NCI-H526 treated with DMSO at 0.1 percent for 48 hours (cell line): ENCODE results near the gene SCUBE1.

Experiments used
- DNase-seq: peaks from one replicate; lab custom pipeline; 2025; lab: John Stamatoyannopoulos, UW

SCUBE1 gene

DNA sequence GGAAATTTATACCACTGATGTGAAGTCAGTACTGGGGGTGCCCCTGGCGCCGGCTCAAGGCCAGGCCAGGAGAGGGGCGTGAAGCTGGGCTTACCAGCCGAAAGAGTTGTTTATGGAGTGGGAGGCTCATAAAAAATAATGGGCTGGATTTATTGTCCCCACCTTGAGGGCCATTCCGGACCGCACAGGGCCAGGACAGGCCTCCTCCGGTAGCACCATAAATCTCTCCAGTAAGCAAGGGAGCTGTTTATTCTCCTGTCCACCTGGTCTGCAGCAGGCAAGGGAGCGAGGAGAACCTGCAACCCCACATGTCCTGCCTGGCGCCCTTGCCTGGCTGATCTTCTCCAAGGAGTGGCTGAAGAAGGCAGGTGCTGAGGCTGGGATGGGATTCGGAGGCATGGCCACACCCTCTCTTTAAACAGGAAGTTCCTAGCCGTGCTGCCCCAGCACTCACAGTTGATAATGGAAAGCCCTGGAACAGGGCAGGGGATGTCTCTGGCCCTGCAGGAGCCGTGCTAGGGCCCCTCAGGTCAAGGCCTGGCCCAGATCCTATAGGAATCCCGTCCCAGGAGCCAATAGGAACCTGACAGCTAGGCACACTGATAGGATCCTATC lies 65.1 kb downstream of the SCUBE1 start:
- no peak for DNase-seq

DNA sequence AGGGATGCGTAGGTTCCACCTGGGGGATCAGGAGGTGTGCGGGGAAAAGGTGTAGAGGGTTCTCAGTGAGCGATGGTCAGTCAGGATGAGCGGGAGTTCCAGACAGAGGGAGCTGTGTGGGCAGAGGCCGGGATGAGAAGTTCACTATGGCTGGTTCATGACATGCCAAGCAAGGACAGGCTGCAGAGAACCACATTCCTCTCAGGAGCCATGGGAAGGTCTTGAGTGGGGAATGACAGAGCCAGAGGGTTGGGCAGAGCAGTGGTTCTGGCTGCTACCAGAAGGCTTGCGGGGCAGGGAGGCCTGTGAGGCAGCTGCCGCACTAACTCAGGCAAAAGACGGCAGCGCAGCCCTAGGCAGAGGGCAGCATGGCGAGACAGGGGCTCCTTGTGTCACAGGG lies 66.1 kb downstream of the SCUBE1 start:
- no peak for DNase-seq

GRCh38 chr22:43276321-43276720 lies 66.9 kb downstream of the SCUBE1 start:
- DNase-seq: no peak

DNA sequence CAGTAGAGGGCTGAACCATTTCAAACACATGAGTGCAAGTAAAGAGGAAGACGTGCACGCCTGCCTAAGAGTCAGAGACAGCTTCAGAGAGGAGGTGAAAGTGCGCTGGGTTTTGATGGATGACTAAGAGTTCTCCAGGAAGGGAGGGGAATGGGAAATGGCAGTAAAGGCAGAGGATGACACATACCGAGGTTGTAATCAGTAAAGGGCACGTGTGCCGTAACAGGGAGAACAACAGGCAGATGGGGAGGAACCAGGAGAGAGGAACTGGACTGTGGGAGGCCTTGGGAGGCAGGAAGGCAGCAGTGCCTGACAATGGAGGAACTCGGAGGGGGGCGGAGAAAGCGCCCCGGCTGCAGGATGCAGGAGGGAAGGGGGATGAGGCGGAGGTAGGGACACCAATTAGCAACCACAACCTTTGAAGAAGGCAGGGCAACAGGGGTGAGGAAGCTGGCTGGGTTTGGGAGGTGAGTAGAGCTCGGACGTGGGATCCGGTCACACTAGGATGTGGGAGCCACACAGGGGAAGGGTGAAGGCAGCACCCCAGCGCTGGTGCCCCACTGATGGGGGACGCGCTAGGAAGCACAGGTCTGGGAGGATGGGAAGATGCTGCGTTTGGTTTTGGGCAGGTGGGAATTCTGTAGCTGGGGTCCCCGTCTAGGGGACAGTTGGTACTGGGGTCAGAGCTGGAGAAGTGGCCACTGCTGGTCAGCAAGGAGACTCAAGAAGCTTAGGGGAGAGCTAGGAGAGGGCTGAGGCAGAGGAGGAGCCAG lies 67.4 kb downstream of the SCUBE1 start:
- DNase-seq: no peak

DNA sequence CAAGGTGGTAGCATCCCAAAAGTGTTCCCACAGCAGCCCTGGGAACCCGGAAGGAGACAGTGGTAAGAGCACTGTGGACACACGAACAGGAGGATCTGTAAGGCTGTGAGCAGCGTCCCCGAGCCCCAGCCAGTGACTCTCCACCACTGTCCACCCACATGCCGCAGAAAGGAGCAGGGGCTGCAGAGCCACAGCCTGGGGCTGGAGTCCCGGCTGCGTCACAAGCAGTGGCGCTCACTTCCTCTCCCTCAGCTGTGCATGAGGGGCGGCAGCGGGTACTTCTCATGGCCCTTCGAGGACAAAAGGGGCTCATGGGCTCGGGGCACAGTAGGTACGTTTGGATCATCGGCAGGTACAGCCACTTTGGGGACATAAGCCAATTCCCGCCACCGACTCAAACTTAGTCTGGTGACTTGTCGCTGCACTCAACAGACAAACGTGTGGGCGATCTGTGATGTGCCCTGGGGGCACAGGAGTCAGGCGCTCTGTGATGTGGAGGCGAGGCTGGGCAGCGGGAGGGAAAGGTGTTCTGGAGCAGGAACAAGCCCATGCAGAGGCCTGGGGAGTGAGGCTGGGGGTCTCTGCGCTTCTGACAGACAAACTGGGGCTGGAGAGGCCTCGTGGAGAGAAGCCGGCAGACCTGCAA lies 68.5 kb downstream of the SCUBE1 start:
- DNase-seq: no peak

DNA sequence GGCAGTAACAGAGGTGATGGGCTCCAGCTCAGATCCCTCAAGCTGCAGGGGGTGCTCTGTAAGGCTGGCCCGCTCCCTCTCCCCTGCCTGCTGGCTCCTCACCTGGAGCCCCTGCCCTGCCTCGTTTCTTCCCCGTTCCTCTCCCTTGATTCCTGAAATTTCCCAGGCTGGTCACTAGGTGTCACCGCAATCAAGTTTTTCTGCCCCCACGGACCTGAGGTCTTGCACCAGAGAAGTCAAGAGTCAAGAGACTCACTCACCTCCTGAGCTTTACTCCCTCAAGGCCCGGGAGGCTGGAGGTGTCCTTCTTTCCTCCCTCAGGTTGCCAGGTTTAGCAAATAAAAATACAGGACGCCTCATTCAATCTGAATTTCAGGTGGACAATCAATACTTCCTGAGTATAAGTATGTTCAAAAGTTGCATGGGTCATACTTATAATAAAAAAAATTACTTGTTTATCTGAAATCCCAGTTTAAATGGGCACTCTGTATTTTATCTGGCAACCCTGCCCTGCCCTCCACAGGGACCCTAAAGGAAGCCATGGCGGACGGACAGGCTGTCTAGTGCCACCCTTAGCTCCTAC lies 69.2 kb downstream of the SCUBE1 start:
- DNase-seq: peak; percentile 7

DNA sequence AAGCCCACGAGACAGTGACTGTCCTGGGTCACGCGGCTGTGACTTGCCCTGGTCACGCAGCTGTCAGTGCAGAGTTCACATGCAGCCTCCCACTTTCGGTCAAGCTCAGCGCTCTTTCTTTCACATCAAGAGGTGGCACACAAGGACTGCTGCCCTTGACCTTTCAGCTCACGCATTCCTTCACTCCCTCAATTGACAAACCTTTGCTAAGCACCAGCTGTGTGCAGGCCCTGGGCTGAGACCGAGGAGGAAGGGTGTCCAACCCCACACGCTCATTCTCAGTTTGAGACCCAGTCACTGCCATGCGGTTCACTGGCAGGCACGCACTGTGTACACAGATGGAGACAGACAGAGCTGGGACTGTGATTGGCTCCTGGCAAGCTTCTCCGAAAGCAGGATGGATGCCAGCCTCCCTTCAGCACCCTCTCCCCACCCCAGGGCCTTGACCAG lies 70.3 kb downstream of the SCUBE1 start:
- no peak for DNase-seq

DNA sequence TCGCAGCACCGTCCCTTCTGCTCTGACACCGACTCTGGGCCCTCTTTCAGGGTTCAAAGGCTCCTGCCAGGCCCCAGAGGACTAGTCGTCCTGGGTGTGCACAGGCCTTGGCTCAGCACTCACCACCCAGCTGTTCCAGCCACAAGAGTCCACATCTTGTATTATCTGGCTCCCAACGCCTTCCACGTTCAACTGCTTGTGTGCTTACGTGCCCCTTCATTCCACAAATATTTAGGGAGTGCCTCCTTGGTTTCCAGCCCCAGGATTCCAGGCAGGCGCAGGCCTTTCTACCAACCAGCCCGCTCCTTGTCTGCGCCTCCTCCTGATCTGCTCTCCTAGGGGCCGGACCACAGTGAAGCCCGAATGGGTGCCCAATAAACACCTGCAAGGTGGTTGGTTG lies 70.9 kb downstream of the SCUBE1 start:
- no peak for DNase-seq

DNA sequence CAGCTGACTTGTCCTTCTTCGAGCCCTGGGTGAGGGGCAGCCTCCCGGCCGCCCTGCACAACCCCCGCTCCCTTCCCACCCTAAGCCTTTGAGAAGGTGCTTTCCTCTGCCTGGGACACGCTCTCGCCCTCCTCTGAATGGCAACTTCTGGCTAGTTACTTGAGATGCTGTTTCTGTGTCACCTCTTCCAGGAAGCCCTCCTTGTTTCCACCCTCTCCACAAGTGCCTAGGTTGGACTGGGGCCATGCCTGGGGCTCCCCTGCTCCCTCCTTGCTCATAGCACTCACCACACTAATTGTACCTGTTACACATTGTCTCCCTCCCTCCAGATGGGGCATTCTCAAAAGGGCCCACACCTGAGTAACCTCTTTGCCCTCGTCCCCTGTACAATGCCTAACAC lies 72.2 kb downstream of the SCUBE1 start:
- no peak for DNase-seq

- no peak for DNase-seq
Observed at GRCh38 chr22:43270314-43270908, 72.8 kb downstream of the SCUBE1 start.

DNA sequence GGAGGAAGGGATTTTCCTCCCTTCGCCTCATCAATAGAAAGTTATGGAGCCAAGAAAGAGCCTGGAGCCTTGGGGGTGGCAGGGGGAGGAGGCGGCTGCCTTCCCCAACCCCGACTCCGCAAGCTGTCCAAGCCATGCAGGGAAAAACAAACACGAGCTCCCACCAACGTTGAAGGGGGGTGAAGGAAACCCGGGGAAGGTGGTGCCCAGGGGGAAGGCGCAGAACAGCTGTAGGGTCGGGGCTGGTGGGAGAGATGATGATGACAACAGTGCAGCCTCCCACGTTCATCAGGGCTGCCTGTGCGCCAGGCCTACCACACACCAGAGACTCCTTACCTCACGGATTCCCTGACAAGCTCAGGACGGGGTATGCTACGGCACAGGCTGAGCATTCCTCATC lies 73.5 kb downstream of the SCUBE1 start:
- DNase-seq: no peak

- DNase-seq: no peak
Observed at GRCh38 chr22:43269246-43269645, 73.9 kb downstream of the SCUBE1 start.

DNA sequence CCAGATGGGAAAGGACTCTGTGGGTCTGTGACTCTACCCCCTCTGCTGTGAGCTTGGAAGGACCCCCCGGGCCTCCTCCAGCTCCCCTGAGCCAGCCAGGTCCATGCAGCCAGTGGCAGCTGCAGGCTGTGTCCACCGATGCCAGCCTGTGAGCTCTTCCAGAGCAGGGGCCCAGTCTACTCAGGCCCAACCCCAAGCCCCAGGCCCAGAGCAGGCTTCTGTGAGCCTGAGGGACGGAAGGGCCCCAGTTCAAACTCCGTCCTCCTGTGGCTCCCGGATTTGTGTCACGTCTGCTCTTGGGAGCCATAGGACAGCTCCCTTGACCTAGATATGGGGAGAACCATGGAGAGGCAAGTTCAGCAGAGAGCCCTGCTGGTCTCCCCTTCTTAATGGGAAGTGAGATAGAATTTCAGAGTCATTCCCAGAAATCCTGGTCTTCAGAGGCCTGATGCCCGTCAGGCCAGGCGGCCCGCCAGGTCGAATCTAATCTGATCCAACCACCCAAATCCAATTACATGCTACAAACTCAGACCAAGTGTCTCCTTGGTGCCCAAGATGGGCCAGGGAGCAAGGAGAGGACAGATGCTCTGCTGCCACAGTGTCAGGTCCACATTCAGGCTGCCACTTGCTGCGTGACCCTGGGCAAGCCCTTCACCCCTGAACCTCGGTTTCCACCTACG lies 75.1 kb downstream of the SCUBE1 start:
- no peak for DNase-seq

DNA sequence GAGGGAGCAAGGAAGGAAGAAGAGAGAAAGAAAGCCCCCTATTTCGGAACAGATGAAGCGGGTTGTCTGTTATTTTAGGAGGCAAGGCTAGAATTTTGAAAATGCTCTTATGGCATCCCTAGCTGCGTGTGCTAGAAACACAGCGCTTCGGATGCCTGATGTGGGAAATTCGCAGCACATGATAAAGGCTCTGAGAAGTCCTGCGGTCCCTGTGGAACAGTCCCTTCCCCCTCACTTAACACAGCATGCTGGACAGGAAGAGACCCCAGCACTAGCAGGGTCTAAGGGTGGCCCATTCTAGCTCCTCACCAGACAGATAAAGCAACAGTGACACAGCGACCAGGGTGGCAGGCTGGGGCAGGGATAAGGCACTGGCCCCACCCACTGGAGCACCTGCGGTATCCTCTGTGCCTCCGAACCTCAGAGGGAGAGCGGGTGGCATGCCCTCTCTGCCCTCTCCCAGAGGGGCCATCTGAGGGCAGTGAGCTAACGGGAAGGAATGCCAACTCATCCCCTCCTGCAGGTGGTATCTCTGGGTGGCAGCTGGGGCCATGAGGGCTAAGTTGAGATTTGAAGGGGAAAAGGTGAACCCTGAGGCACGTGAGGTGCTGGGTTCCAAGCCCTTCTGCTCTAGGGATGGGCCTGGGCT lies 75.7 kb downstream of the SCUBE1 start:
- DNase-seq: no peak

GRCh38 chr22:43266076-43266475 lies 77.1 kb downstream of the SCUBE1 start:
- no peak for DNase-seq

- no peak for DNase-seq
Observed at GRCh38 chr22:43263645-43264514, 79.3 kb downstream of the SCUBE1 start.

- DNase-seq: no peak
Observed at GRCh38 chr22:43262990-43263644, 80.1 kb downstream of the SCUBE1 start.

DNA sequence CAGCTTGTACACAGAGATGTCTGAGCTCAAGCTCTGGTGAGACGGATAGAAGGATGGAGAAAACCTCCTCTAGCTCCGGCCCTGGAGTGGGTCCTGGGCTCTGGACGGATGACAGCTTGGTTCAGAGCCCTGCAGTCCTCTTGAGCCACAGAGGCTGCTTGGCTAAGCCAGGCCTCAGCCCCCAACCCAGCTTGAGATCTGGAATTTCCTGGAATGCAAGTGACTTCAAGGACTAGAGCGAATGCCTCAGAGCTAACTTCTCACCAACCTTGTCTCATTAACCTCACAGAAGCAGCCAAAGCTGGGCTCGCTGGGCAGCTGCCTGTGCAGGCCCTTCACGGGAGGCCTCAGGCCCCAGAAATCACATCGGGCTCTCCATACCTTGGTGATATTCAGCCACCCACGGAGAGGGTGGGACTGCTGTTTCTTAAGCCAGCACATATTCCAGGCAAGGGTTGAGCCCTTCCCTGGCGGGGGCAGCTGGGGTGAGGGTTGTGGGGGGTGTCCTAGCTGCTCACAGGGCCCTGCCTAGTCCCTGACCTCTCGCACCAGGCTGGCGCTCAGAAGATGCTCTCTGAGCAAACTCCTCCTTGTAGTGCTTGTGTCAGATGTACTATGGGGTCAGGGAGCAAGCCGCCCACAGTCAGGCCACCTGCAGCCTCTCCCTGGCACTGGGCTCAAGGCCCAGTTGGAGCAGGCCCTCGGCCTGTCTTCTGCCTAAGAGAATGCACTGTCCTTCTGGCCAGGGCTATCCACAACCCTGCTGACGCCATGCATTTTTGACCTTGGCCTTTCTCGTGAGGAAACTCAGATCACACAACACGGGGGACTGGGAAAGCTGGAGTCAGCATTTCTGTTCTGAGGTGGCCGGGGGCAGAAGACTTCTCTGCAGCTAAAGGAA lies 82.6 kb downstream of the SCUBE1 start:
- no peak for DNase-seq

- DNase-seq: no peak
Observed at GRCh38 chr22:43257961-43258360, 85.2 kb downstream of the SCUBE1 start.
